GM12878 (cell line): ENCODE measurements around the gene CFHR3. TPM values are rescaled to one million over a fixed set of nuclear protein-coding genes. Genes with fewer than 3 reads are reported as not detected.

Experiments used
- ATAC-seq: fragments of 200-7000 bp; cut with Tn5 transposase; 3 replicates; pipeline ENCODE4 v1.9.1; 2020; ENCODE audit warnings: mild to moderate bottlenecking, moderate library complexity
- BruUV-seq: library from RNA; stranded (reverse); fragments of 400-500 nt; replicated peaks from 2 replicates; lab custom pipeline; 2021; lab: Mats Ljungman, UMichigan
- CTCF ChIA-PET: fragments of 300-600 bp; sonication (Branson Sonifier 250); formaldehyde crosslinking; extraction: SDS; loops from one replicate; lab custom pipeline; 2021; ENCODE audit warnings: inconsistent platforms; lab: Yijun Ruan, JAX
- POLR2A ChIA-PET: fragments of 350-600 bp; formaldehyde crosslinking; extraction: SDS; loops from one replicate; lab custom pipeline; 2021; ENCODE audit warnings: inconsistent platforms; lab: Charles Lee
- RAD21 ChIA-PET: fragments of 300-600 bp; sonication (Branson Sonifier 250); formaldehyde crosslinking; loops from one replicate; lab custom pipeline; 2023; ENCODE audit warnings: antibody characterized with exemption; ENCODE audit not compliant: unreplicated experiment; lab: Charles Lee
- SMC1A ChIA-PET: fragments of 300-600 bp; sonication (Branson Sonifier 250); formaldehyde crosslinking; loops from one replicate; lab custom pipeline; 2023; ENCODE audit not compliant: unreplicated experiment, uncharacterized antibody; lab: Charles Lee
- DNase-seq: peaks from one replicate; pipeline ENCODE4 v3.0.0-alpha.2; 2011; ENCODE audit warnings: low read depth, low spot score
- FAIRE-seq: peaks from 3 replicates; lab custom pipeline; 2011; peaks lifted over from hg19 to GRCh38; lab: Jason Lieb, UNC
- H2AFZ ChIP-seq: 2 replicates; pipeline ENCODE4 v1.6.0; 2011; ENCODE audit warnings: low read depth, low read length, control low read depth; ENCODE audit not compliant: control insufficient read depth
- H3K27ac ChIP-seq: 2 replicates; pipeline ENCODE4 v1.5.1; 2011; ENCODE audit warnings: control low read depth; ENCODE audit not compliant: control insufficient read depth, insufficient read depth
- H3K27me3 ChIP-seq, 2 experiments: replicated peaks in 1 of 2; 2 replicates each; pipeline versions ENCODE4 v1.6.0 to v1.6.1; 2011; ENCODE audit warnings: low read length in 1 of 2; ENCODE audit not compliant: control insufficient read depth in 2 of 2, insufficient read depth in 2 of 2
- H3K36me3 ChIP-seq, 2 experiments: 2 replicates each; pipeline ENCODE4 v1.5.1; 2011; ENCODE audit warnings: low read length in 1 of 2; ENCODE audit not compliant: control insufficient read depth in 2 of 2, insufficient read depth in 2 of 2
- H3K4me1 ChIP-seq: 2 replicates; pipeline ENCODE4 v1.6.1; 2011; ENCODE audit warnings: mild to moderate bottlenecking, low read length, moderate library complexity, mixed read lengths; ENCODE audit not compliant: control insufficient read depth, insufficient read depth
- H3K4me2 ChIP-seq: 2 replicates; pipeline ENCODE4 v1.6.0; 2011; ENCODE audit warnings: control low read depth; ENCODE audit not compliant: control insufficient read depth, insufficient read depth
- H3K4me3 ChIP-seq: fragments of 200-600 bp; sonication (generic); 2 replicates; pipeline ENCODE4 v1.5.1; 2016
- H3K79me2 ChIP-seq: 2 replicates; pipeline ENCODE4 v1.6.0; 2011; ENCODE audit warnings: low read length; ENCODE audit not compliant: control insufficient read depth, insufficient read depth
- H3K9ac ChIP-seq: 2 replicates; pipeline ENCODE4 v1.8.0; 2011; ENCODE audit warnings: low read length, control low read depth, mixed read lengths; ENCODE audit not compliant: control insufficient read depth, insufficient read depth
- H3K9me3 ChIP-seq: replicated peaks from 3 replicates; pipeline ENCODE4 v1.5.1; 2011; ENCODE audit warnings: mild to moderate bottlenecking, low read length; ENCODE audit not compliant: control insufficient read depth, insufficient read depth
- H4K20me1 ChIP-seq: 2 replicates; pipeline ENCODE4 v1.6.0; 2011; ENCODE audit not compliant: control insufficient read depth, insufficient read depth
- BCL11A ChIP-seq: IDR thresholded peaks from 2 replicates; pipeline ENCODE4 v1.6.1; 2011; ENCODE audit warnings: low read depth, low read length
- BRCA1 ChIP-seq: IDR thresholded peaks from 2 replicates; pipeline ENCODE4 v1.6.1; 2011; ENCODE audit warnings: low read depth, low read length, improper control_type of control experiment
- CBFB ChIP-seq: IDR thresholded peaks from 2 replicates; pipeline ENCODE4 v1.6.1; 2016; ENCODE audit warnings: antibody characterized with exemption, low read depth
- E4F1 ChIP-seq: fragments of 450-650 bp; IDR thresholded peaks from 2 replicates; pipeline ENCODE4 v1.6.1; 2018; ENCODE audit warnings: borderline replicate concordance, mild to moderate bottlenecking; ENCODE audit not compliant: partially characterized antibody
- EGR1 ChIP-seq, 2 experiments: IDR thresholded peaks; 1 replicate in 1 of 2; 2 replicates in 1 of 2; pipeline ENCODE4 v1.6.1; 2011 to 2012; ENCODE audit warnings: low read depth in 2 of 2, low read length in 2 of 2, borderline replicate concordance in 1 of 2, mild to moderate bottlenecking in 1 of 2, moderate library complexity in 1 of 2
- JUNB ChIP-seq: IDR thresholded peaks from 2 replicates; pipeline ENCODE4 v1.6.1; 2016; ENCODE audit warnings: antibody characterized with exemption, mild to moderate bottlenecking
- MXI1 ChIP-seq: fragments of 150-350 bp; IDR thresholded peaks from 2 replicates; pipeline ENCODE4 v1.6.1; 2011; ENCODE audit warnings: low read depth, mild to moderate bottlenecking, inconsistent platforms, low read length, improper control_type of control experiment
- NKRF ChIP-seq: fragments of 450-650 bp; conservative IDR thresholded peaks from 2 replicates; pipeline ENCODE4 v1.6.1; 2017; ENCODE audit warnings: mild to moderate bottlenecking, moderate library complexity
- POLR2A ChIP-seq: IDR thresholded peaks from 2 replicates; pipeline ENCODE4 v1.6.1; 2011; ENCODE audit warnings: low read depth, mild to moderate bottlenecking, low read length
- PRDM15 ChIP-seq: fragments of 450-650 bp; formaldehyde crosslinking; IDR thresholded peaks from 2 replicates; pipeline ENCODE4 v1.4.0; 2020; ENCODE audit warnings: mild to moderate bottlenecking, moderate library complexity
- RBBP5 ChIP-seq: fragments of 200-600 bp; sonication (generic); conservative IDR thresholded peaks from 2 replicates; pipeline ENCODE4 v1.6.1; 2016
- SP1 ChIP-seq: IDR thresholded peaks from one replicate; pipeline ENCODE4 v1.6.1; 2011; ENCODE audit warnings: low read depth, low read length
- TCF7 ChIP-seq: IDR thresholded peaks from 2 replicates; pipeline ENCODE4 v1.6.1; 2014; ENCODE audit warnings: antibody characterized with exemption, borderline replicate concordance
- WRNIP1 ChIP-seq: IDR thresholded peaks from 2 replicates; pipeline ENCODE4 v1.6.1; 2011; ENCODE audit warnings: low read depth, low read length, improper control_type of control experiment, borderline replicate concordance
- YBX1 ChIP-seq: fragments of 450-650 bp; IDR thresholded peaks from 2 replicates; pipeline ENCODE4 v1.6.1; 2016; ENCODE audit warnings: antibody characterized with exemption
- WGBS: methylation state at CpG from one replicate; pipeline ENCODE4 v1.1.6; 2016; ENCODE audit warnings: low lambda C conversion rate; ENCODE audit not compliant: insufficient replicate concordance, insufficient coverage; ENCODE audit errors: missing lambda C conversion rate; 5-methylcytosine and 5-hydroxymethylcytosine counted together
- in situ Hi-C: fragments of 300-500 bp; cut with MboI; formaldehyde crosslinking; loops from 9 replicates; pipeline ENCODE4 v1.14.3; 2018; ENCODE audit warnings: mixed read lengths
- intact Hi-C: fragments of 100-400 bp; cut with micrococcal nuclease; formaldehyde crosslinking; loops from one replicate; pipeline ENCODE4 v1.14.2; 2022; ENCODE audit not compliant: unreplicated experiment
- polyA plus RNA-seq, 11 experiments: library from polyadenylated mRNA; depleted of rRNA in 4 of 11; unstranded in 6 of 11; stranded (reverse) in 5 of 11; fragments of >200 nt; fragmentation: Nextera tagmentation in 4 of 11; fragmentation: Illumina TruSeq in 1 of 11; extraction: Ambion mirVana in 4 of 11; extraction: Trizol in 1 of 11; gene quantifications; 1 replicate in 1 of 11; 2 replicates in 10 of 11; pipeline versions ENCODE4 v1.2.1 to v1.2.3, GENCODE V29; 2011 to 2016; ENCODE audit warnings: inconsistent platforms in 2 of 11, missing spikeins in 2 of 11, low read depth in 1 of 11
- total RNA-seq, 4 experiments: library from RNA; depleted of rRNA in 3 of 4; stranded (reverse); fragments of >200 nt in 3 of 4; fragmentation: Illumina TruSeq in 1 of 4; extraction: Trizol in 1 of 4; gene quantifications; 2 replicates each; pipeline versions ENCODE4 v1.2.1 to v1.2.3, GENCODE V29; 2013 to 2021

Gene CFHR3
- total and polyA plus RNA-seq, 10 of the 15 experiments (the other 5 are each of a cell fraction or from before 2014, with no cell fraction given) = 0.17 TPM; not detected in 9

DNA sequence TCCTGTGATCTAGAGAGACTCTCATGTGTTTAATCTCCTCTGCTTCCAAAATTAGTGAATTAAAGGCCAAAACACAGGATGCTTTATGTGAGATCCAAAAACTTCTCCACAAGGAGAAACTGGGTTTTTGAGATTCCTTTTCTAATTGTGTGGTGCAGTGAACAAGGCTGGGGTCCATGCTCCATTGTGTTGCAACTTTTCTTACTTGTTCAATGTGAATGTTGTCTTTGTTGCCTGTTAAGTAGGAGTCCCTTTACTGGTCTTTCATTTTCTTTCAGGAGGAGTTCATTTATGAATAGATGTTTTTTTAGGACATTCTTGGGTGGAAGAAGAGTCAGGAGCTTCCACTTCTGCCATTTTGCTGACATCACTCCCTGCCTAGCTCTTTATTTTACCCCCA is 40.6 kb upstream of the CFHR3 start (continued):
- no peak for TF ChIP-seq E4F1
- no peak for TF ChIP-seq WRNIP1
- no peak for TF ChIP-seq YBX1

DNA sequence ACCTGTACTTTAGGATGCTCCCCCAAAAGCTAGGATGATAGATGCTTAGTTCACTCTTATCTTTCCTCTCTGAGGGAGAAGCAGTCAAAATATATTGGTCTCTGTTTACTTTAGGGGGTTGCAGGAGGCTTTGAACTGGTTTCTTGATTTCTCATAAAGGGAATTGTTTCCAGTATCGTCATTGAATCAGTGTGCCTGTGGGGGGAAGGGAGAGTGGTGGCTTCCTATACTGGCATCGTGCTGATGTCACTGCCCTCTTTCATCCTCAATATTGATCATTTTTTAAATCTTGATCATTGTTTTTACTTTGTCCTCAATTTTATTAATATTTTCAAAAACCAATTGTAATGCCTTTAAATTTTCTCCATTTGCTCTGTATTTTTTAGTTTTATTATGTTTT is 40.2 kb upstream of the CFHR3 start:
- CTCF ChIA-PET = no interaction called here

More for the DNA sequence above, 40.2 kb upstream of the CFHR3 start:
- in situ Hi-C loops = no loop called here
- Histone ChIP-seq H3K4me2 (no peak overlapping the region), H3K4me1 (no peaks in the 10 kb centered on the region), H3K79me2 (no peaks in the 10 kb centered on the region), H3K27ac (no peak overlapping the region), H2AFZ (no peak overlapping the region), H3K9me3 (no peaks in the 10 kb centered on the region; the same call in 2 of the 3 replicates), H3K27me3 (no peaks in the 10 kb centered on the region), H3K36me3 (no peaks in the 10 kb centered on the region), H4K20me1 (no peaks in the 10 kb centered on the region), H3K4me3 (no peak overlapping the region), H3K9ac (no peak overlapping the region)
- ATAC-seq (no peak), DNase-seq (no peak), FAIRE-seq (no peak)
- 0% methylated on average over 2 of the region's 2 CpGs for WGBS
- BruUV-seq = no TSS peak
- intact Hi-C loops = no loop called here
- TF ChIP-seq MXI1 = no peak
- TF ChIP-seq RBBP5 = no peak
- TF ChIP-seq TCF7 = no peak
- no peak for TF ChIP-seq JUNB
- no peak for TF ChIP-seq EGR1 (IDR thresholded peaks at IDR 0.05; ENCODE audit: borderline replicate concordance in 1 of 2, low read depth in 2 of 2, low read length in 2 of 2)
- TF ChIP-seq BCL11A = no peak
- TF ChIP-seq POLR2A = no peak
- no peak for TF ChIP-seq SP1
- no peak for TF ChIP-seq CBFB
- no peak for TF ChIP-seq BRCA1
- no peak for TF ChIP-seq NKRF
- TF ChIP-seq PRDM15 (CRISPR knock-in tag) = no peak
- ChIA-PET POLR2A (no interaction called here), RAD21 (no interaction called here), SMC1A (no interaction called here)
